Stomach (tissue), 9 donors: ENCODE data around the gene CPNE6. TPM values are rescaled to one million over a fixed set of nuclear protein-coding genes. Genes with fewer than 3 reads are reported as not detected.

Experiments used
- DNase-seq, 2 donors: peaks; one replicate each; pipeline versions ENCODE4 v3.0.0 to v3.0.0-alpha.2; 2013 to 2019
- H3K27ac ChIP-seq, 5 donors: fragments of 200-600 bp in 4 of 5; sonication (generic) in 4 of 5; one replicate each; pipeline ENCODE4 v1.5.1; 2013 to 2019; ENCODE audit warnings: mild to moderate bottlenecking in 1 of 5, moderate library complexity in 1 of 5
- H3K27me3 ChIP-seq, 3 donors: fragments of 200-600 bp; sonication (generic); one replicate each; pipeline ENCODE4 v1.5.1; 2017 to 2019; ENCODE audit warnings: mixed run types in 1 of 3
- H3K36me3 ChIP-seq, 4 donors: fragments of 200-600 bp; sonication (generic); 1 replicate in 3 of 4; 2 replicates in 1 of 4; pipeline ENCODE4 v1.5.1; 2016 to 2019
- H3K4me1 ChIP-seq, 4 donors: fragments of 200-600 bp; sonication (generic); one replicate each; pipeline ENCODE4 v1.5.1; 2016 to 2019
- H3K4me3 ChIP-seq, 4 donors: fragments of 200-600 bp; sonication (generic) in 3 of 4; one replicate each; pipeline ENCODE4 v1.5.1; 2016 to 2019; ENCODE audit warnings: mild to moderate bottlenecking in 1 of 4
- H3K9me3 ChIP-seq, 4 donors: fragments of 200-600 bp; sonication (generic); one replicate each; pipeline ENCODE4 v1.5.1; 2016 to 2019
- CTCF ChIP-seq, 7 experiments: fragments of 450-650 bp in 4 of 7; fragments of 200-600 bp in 3 of 7; sonication (generic) in 3 of 7; IDR thresholded peaks; one replicate each; pipeline ENCODE4 v1.5.1; 2016 to 2019; ENCODE audit warnings: antibody characterized with exemption in 7 of 7, control low read depth in 2 of 7, mild to moderate bottlenecking in 1 of 7
- EP300 ChIP-seq: sonication (generic); formaldehyde crosslinking; IDR thresholded peaks from one replicate; pipeline ENCODE4 v1.6.1; 2017; ENCODE audit warnings: antibody characterized with exemption
- POLR2A ChIP-seq, 4 donors: fragments of 450-650 bp; IDR thresholded peaks; one replicate each; pipeline ENCODE4 v1.6.1; 2016; ENCODE audit warnings: antibody characterized with exemption in 4 of 4, control low read depth in 2 of 4, mild to moderate bottlenecking in 1 of 4, moderate library complexity in 1 of 4
- POLR2AphosphoS5 ChIP-seq, 3 donors: sonication (generic); formaldehyde crosslinking; IDR thresholded peaks; one replicate each; pipeline ENCODE4 v1.6.1; 2016; ENCODE audit warnings: antibody characterized with exemption in 3 of 3
- WGBS, 5 donors: extraction: QIAGEN DNeasy Blood & Tissue Kit in 3 of 5; methylation state at CpG; one replicate each; pipeline versions ENCODE4 v1.1.5 to v1.1.7; 2013 to 2018; 5-methylcytosine and 5-hydroxymethylcytosine counted together
- intact Hi-C: fragments of 100-400 bp; cut with DNase I; formaldehyde crosslinking; loops from one replicate; pipeline ENCODE4 v1.15.1; 2023; ENCODE audit warnings: low total_unique reads
- polyA plus RNA-seq, 3 donors: library from polyadenylated mRNA; stranded (reverse); fragments of 200-250 nt; gene quantifications; one replicate each; pipeline ENCODE4 v1.2.3, GENCODE V29; 2013
- total RNA-seq, 5 donors: library from RNA; depleted of rRNA; stranded (reverse); fragments of >200 nt; gene quantifications; one replicate each; pipeline versions ENCODE4 v1.1.0 to v1.2.3, GENCODE V29; 2014 to 2016
- donor health status: healthy with polysubstance abuse.
- donor health status: Bipolar disorder and iron deficiency.
- donor health status: healthy.

CPNE6 gene
- total and polyA plus RNA-seq, 8 donors = 0.12 to 0.25 TPM; not detected in 6

GRCh38 chr14:24086193-24086955 is 15.0 kb downstream of the CPNE6 start:
- intact Hi-C loops = no loop called here
- WGBS, 5 donors = 78 to 87% (median 83%) methylated on average over 3 of the region's 3 CpGs
- TF ChIP-seq POLR2AphosphoS5 (IDR thresholded peaks at IDR 0.05) = no peak
- TF ChIP-seq EP300 = no peak
- no peak for TF ChIP-seq CTCF (IDR thresholded peaks at IDR 0.05)
- no peak for TF ChIP-seq POLR2A (IDR thresholded peaks at IDR 0.05)
- Histone ChIP-seq H3K4me3 (no peak overlapping the region), H3K9me3 (no peaks in the 10 kb centered on the region), H3K27ac (no peak overlapping the region), H3K36me3 (no peaks in the 10 kb centered on the region), H3K4me1 (peaks cover 0 to 18% (median 8%) of the 10 kb centered on the region in 4 donors), H3K27me3 (peaks cover 0 to 12% (median 0%) of the 10 kb centered on the region in 3 donors)
- DNase-seq = no peak

GRCh38 chr14:24087004-24087403 is 15.6 kb downstream of the CPNE6 start:
- Histone ChIP-seq H3K27me3 (peaks cover 0 to 8% (median 0%) of the 10 kb centered on the region in 3 donors), H3K36me3 (no peaks in the 10 kb centered on the region), H3K27ac (no peak overlapping the region), H3K4me3 (no peak overlapping the region), H3K9me3 (no peaks in the 10 kb centered on the region), H3K4me1 (peaks cover 0 to 18% (median 8%) of the 10 kb centered on the region in 4 donors)
- 84 to 93% (median 89%) methylated on average over 1 of the region's 1 CpG for WGBS, 5 donors
- TF ChIP-seq EP300 (no peak), POLR2A (IDR thresholded peaks at IDR 0.05) (no peak), POLR2AphosphoS5 (IDR thresholded peaks at IDR 0.05) (no peak), CTCF (IDR thresholded peaks at IDR 0.05) (no peak)
- no peak for DNase-seq
- intact Hi-C loops = no loop called here

- Histone ChIP-seq H3K27me3 (no peaks in the 10 kb centered on the region), H3K4me1 (peaks cover 4 to 28% (median 15%) of the 10 kb centered on the region in 4 donors), H3K9me3 (no peaks in the 10 kb centered on the region), H3K4me3 (no peak overlapping the region), H3K36me3 (no peaks in the 10 kb centered on the region), H3K27ac (no peak overlapping the region)
- no peak for DNase-seq
- TF ChIP-seq CTCF (IDR thresholded peaks at IDR 0.05) (no peak), EP300 (no peak), POLR2AphosphoS5 (IDR thresholded peaks at IDR 0.05) (no peak), POLR2A (IDR thresholded peaks at IDR 0.05) (no peak)
- WGBS, 5 donors = 81 to 92% (median 83%) methylated on average over 2 of the region's 2 CpGs
- intact Hi-C loops = no loop called here
These were observed 16.7 kb downstream of the CPNE6 start for GRCh38 chr14:24088095-24088494.

- no peak overlapping the region for H3K27ac ChIP-seq
- H3K4me3 ChIP-seq = no peak overlapping the region
- H3K9me3 ChIP-seq = no peaks in the 10 kb centered on the region
- peaks cover 10 to 41% (median 23%) of the 10 kb centered on the region in 4 donors for H3K4me1 ChIP-seq
- no peak for TF ChIP-seq EP300
- TF ChIP-seq CTCF (IDR thresholded peaks at IDR 0.05) = no peak
- TF ChIP-seq POLR2AphosphoS5 (IDR thresholded peaks at IDR 0.05) = no peak
- no peak for TF ChIP-seq POLR2A (IDR thresholded peaks at IDR 0.05)
- 64 to 79% (median 74%) methylated on average over 6 of the region's 6 CpGs for WGBS, 5 donors
- intact Hi-C loops = no loop called here
- H3K36me3 ChIP-seq = no peaks in the 10 kb centered on the region
- DNase-seq = no peak
- no peaks in the 10 kb centered on the region for H3K27me3 ChIP-seq
These were observed 18.5 kb downstream of the CPNE6 start for GRCh38 chr14:24089890-24090289.
